ENCODE results near the gene SOX8.

Gene SOX8

GRCh38 chr16:1028524-1029258 is 47.1 kb downstream of the SOX8 start:
- no peak for DNase-seq

DNA sequence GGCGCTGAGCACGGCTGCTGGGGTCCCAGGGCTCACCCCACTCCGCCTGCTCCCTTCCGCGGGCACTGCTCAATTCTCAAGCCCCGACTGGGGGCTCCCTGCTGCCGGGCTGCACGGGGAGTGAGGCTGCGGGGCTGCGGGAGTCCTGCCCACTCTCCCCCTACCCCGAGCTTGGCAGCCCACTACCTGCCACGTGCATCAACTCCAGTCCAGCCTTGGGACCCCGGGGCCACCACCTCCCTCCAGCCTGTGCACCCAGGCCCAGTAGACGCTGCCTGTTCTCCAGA is 47.6 kb downstream of the SOX8 start:
- no peak for DNase-seq

DNA sequence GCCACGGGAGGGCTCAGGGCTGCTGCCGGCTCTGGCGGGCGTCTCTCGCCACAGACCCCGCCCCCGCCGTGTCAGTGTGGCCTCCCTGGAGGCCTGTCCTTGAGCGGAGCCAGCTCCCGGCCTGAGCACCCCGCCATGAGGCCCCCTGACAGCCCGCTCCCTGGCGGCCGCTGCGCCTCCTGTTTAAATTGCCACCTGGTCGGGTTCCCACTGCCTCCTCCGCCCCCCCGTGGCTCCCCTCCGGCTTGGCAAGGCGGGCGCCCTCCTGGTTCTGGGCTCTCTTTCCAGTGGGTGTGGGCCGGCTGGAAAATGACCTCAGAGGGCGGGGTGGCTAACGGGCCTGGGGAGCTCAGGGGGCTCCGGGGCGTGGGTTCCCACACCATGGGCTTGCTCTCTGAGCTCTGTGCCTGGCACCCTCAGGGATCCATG is 48.9 kb downstream of the SOX8 start:
- no peak for DNase-seq

DNA sequence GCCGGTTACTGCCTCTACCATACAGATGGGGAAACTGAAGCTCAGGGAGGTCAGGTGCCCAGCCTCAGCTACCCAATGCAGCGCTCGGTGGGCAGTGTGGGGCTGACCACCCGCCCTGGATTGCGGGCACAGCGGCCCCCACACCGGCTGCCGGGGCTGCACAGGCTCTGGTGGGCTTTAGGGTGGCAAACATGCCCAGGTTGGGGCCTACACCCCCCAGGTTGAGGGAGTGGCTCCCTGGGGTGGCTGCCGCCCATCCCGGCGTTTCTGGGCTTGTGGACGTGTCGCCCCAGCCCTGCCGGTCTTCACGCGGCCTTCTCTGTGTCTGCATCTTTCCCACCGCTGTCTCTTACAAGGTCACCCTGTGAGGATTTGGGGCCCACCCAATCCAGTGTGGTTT is 50.1 kb downstream of the SOX8 start:
- DNase-seq = no peak

DNA sequence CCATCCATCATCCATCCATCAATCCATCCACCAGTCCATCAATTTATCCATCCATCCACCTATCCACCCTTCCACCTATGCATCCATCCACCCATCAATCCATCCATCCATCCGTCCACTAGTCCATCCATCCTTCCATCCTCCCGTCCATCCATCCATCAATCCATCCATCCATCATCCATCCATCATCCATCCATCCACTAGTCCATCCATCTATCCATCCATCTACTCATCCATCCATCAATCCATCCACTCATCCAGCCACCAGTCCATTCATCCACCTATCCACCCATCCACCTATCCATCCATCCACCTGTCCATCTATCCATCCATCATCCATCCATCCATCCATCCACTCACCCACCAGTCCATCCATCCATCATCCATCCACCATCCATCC is 51.0 kb downstream of the SOX8 start:
- no peak for DNase-seq

DNA sequence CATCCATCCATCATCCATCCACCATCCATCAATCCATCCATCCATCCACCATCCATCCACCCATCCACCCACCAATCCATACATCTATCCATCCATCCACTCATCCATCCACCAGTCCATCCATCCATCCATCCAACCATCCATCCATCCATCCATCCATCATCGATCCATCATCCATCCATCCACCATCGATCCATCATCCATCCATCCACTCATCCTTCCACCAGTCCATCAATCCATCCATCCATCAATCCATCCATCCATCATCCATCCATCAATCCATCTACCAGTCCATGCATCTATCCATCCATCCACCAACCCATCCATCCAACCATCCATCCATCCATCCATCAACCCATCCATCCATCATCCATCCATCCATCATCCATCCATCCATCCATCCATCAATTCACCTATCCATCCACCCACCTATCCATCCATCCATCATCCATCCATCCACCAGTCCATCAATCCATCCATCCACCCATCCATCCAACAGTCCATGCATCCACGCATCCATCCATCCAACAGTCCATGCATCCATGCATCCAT is 51.6 kb downstream of the SOX8 start:
- DNase-seq = no peak

- no peak for DNase-seq
These were observed 52.9 kb downstream of the SOX8 start for GRCh38 chr16:1034230-1035065.

DNA sequence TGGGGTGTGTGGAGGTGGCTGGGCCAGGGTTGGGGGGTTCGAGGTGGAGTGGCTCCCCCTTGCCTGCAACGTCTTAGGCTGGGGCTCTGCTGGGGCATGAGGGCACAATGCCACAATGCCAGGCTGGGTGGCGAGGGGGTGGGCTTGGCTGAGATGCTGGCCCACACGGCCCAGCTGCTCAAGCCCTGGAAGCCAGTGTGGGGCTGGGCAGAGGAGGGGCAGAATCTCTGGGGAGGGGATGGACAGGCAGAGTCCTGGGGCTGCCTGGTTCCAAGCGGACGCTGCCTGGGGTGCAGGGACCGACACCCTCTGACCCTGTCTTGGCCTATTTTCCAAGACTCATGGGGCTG is 53.5 kb downstream of the SOX8 start:
- no peak for DNase-seq

DNA sequence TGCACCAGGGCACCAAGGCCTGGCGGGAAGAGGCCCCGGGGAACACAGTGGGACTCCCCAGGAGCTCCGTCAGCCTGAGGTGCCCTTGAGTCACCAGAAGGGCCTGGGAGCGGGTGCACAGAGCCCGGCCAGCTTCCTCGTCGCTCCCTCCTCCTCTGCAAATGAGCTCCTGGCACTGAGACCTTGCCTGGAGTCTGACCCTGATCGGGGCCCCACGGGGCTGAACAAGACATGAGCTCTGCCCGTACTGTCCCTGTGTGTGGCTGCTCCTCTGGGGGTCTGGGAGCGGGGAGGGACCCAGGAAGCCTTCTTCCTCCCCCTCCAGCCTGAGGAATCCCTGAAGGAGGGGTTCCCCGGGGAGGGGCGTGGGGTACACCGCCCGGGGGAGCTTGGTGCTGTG is 54.6 kb downstream of the SOX8 start:
- DNase-seq = no peak
